Osteoblast (primary cell): Measurements from ENCODE around the gene PIP4K2A. TPM values are rescaled to one million over a fixed set of nuclear protein-coding genes. Genes with fewer than 3 reads are reported as not detected.

Source experiments
- DNase-seq: peaks from one replicate; pipeline ENCODE4 v3.0.0; 2011; ENCODE audit warnings: low spot score, mixed read lengths; ENCODE audit not compliant: insufficient read length; ENCODE audit errors: missing footprints
- H2AFZ ChIP-seq: 2 replicates; pipeline ENCODE4 v1.6.0; 2011; ENCODE audit warnings: mild to moderate bottlenecking, low read length
- H3K27ac ChIP-seq: 2 replicates; pipeline ENCODE4 v1.5.1; 2011; ENCODE audit warnings: mild to moderate bottlenecking, low read depth, low read length, moderate library complexity
- H3K27me3 ChIP-seq: 2 replicates; pipeline ENCODE4 v1.6.0; 2012; ENCODE audit warnings: mild to moderate bottlenecking, control low read depth, inconsistent platforms, low read length, moderate library complexity; ENCODE audit not compliant: insufficient read depth
- H3K36me3 ChIP-seq: 2 replicates; pipeline ENCODE4 v1.5.1; 2011; ENCODE audit warnings: mild to moderate bottlenecking, low read length, control low read depth, moderate library complexity; ENCODE audit not compliant: insufficient read depth
- H3K4me1 ChIP-seq: 2 replicates; pipeline ENCODE4 v1.5.1; 2011; ENCODE audit warnings: mild to moderate bottlenecking, low read length, control low read depth, moderate library complexity; ENCODE audit not compliant: insufficient read depth
- H3K4me2 ChIP-seq: 2 replicates; pipeline ENCODE4 v1.6.0; 2011; ENCODE audit warnings: mild to moderate bottlenecking, low read length; ENCODE audit not compliant: insufficient read depth
- H3K4me3 ChIP-seq: fragments of 200-600 bp; sonication (generic); 3 replicates; pipeline ENCODE4 v1.5.1; 2012; ENCODE audit warnings: mild to moderate bottlenecking, low read length, inconsistent platforms; ENCODE audit not compliant: insufficient read depth
- H3K79me2 ChIP-seq: 2 replicates; pipeline ENCODE4 v1.6.0; 2012; ENCODE audit warnings: mild to moderate bottlenecking, low read length, control low read depth, inconsistent platforms; ENCODE audit not compliant: insufficient read depth
- H3K9me3 ChIP-seq: 2 replicates; pipeline ENCODE4 v1.5.1; 2011; ENCODE audit warnings: low read depth, low read length, control low read depth
- H4K20me1 ChIP-seq: 2 replicates; pipeline ENCODE4 v1.6.0; 2012; ENCODE audit warnings: mild to moderate bottlenecking, low read length, control low read depth; ENCODE audit not compliant: insufficient read depth
- CTCF ChIP-seq: IDR thresholded peaks from 2 replicates; pipeline ENCODE4 v1.5.1; 2011; ENCODE audit warnings: mild to moderate bottlenecking, low read depth, low read length, moderate library complexity; ENCODE audit errors: extremely low read depth
- total RNA-seq: library from RNA; depleted of rRNA; stranded (reverse); fragments of >200 nt; gene quantifications from 2 replicates; pipeline ENCODE4 v1.2.3, GENCODE V29; 2012

Gene PIP4K2A
- total RNA-seq, 1 donor = 68.8 TPM

DNA sequence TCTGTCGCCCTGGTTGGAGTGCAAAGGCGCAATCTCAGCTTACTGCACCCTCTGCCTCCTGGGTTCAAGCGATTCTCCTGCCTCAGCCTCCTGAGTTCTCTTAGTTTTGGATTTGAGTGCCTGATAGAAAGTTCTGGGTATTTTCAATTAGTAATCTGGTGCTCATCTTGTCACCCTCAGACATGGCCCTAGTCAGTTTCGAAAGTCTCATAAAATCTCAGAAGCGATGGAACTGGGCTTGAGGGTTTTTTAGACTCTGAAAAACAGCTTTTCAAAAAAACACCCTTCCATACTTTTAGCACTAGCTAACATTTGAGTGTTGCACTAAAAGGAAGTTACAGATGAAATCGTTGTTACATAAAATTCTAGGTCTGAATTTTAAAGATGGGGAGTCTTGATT lies 9.4 kb upstream of the PIP4K2A start:
- Histone ChIP-seq H2AFZ (no peak overlapping the region), H3K9me3 (no peaks in the 10 kb centered on the region), H3K79me2 (no peaks in the 10 kb centered on the region), H3K27me3 (peaks cover 7% of the 10 kb centered on the region), H3K4me2 (no peak overlapping the region), H3K27ac (no peak overlapping the region), H3K4me3 (no peak overlapping the region), H3K4me1 (no peaks in the 10 kb centered on the region), H3K36me3 (no peaks in the 10 kb centered on the region), H4K20me1 (no peaks in the 10 kb centered on the region)
- no peak for TF ChIP-seq CTCF
- no peak for DNase-seq

GRCh38 chr10:22723343-22723779 lies 9.0 kb upstream of the PIP4K2A start:
- H3K27ac ChIP-seq = no peak overlapping the region
- no peak overlapping the region for H3K4me3 ChIP-seq
- H3K4me1 ChIP-seq = no peaks in the 10 kb centered on the region
- H3K27me3 ChIP-seq = peaks cover 7% of the 10 kb centered on the region
- H3K9me3 ChIP-seq = no peaks in the 10 kb centered on the region
- no peaks in the 10 kb centered on the region for H4K20me1 ChIP-seq
- no peaks in the 10 kb centered on the region for H3K36me3 ChIP-seq
- no peak for DNase-seq
- no peak for TF ChIP-seq CTCF
- H3K79me2 ChIP-seq = no peaks in the 10 kb centered on the region
- H2AFZ ChIP-seq = no peak overlapping the region
- H3K4me2 ChIP-seq = no peak overlapping the region

DNA sequence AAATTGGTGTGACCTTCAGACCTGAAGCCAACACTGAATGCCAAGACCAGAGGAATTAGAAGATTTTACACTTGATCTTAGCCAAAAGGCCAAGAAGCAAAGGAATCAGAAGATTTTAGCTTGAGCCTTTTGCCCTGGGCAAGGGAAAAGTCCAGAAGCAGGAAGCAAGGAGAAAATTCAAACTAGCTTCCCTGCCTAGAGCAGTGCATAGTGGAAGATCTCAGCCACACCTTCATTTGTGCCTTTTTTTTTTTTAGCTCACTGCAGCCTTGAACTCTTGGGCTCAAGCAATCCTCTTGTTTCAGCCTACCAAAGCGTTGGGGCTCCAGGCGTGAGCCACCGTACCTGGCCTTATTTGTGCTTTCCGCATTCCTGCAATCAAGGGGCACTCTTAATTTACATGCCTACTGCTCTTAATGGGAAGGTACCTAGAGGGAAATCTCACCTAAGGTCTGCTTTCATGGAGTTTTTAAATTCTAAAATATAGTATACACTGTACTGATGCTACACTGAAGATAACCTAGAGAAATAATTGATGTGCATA lies 8.3 kb upstream of the PIP4K2A start:
- Histone ChIP-seq H3K27ac (no peak overlapping the region), H3K36me3 (no peaks in the 10 kb centered on the region), H4K20me1 (no peaks in the 10 kb centered on the region), H2AFZ (no peak overlapping the region), H3K79me2 (no peaks in the 10 kb centered on the region), H3K4me1 (no peaks in the 10 kb centered on the region), H3K27me3 (peaks cover 7% of the 10 kb centered on the region), H3K4me2 (no peak overlapping the region), H3K9me3 (no peaks in the 10 kb centered on the region), H3K4me3 (no peak overlapping the region)
- no peak for TF ChIP-seq CTCF
- DNase-seq = no peak

DNA sequence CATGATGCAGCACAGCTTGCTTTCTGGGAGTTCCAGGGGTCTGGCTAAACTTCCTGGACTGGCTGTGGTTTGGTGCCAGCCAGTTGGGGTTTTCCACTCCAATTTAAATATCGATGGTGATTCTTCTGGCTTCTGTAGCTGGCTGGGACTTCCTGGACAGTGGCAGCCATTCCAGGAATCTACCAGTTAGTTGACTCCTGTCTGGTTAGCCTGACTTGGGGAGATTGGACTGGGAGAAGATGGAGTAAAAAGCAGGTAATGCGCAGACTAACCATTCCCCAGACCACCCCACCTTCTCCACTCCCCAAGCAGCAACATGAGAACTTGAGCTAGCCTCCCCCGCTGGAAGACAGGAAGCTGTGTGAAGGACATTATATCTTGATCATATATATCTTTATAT lies 6.3 kb upstream of the PIP4K2A start:
- no peak overlapping the region for H3K4me2 ChIP-seq
- no peaks in the 10 kb centered on the region for H4K20me1 ChIP-seq
- no peak for TF ChIP-seq CTCF

More for the DNA sequence above, 6.3 kb upstream of the PIP4K2A start:
- Histone ChIP-seq H3K79me2 (no peaks in the 10 kb centered on the region), H3K9me3 (no peaks in the 10 kb centered on the region), H3K36me3 (no peaks in the 10 kb centered on the region), H3K4me3 (no peak overlapping the region), H3K4me1 (no peaks in the 10 kb centered on the region), H3K27ac (no peak overlapping the region), H2AFZ (no peak overlapping the region), H3K27me3 (no peaks in the 10 kb centered on the region)
- DNase-seq = no peak
